HG03064 (cell line): ENCODE data around the gene LAMC1.
A peak's percentile ranks its signal among the peaks of the same experiment; 100 is the strongest.

Source experiments
- ATAC-seq: cut with Tn5 transposase; IDR thresholded peaks from one replicate; pipeline ENCODE4 v1.9.1; 2021; ENCODE audit warnings: low read depth; ENCODE audit not compliant: unreplicated experiment

LAMC1 gene

DNA sequence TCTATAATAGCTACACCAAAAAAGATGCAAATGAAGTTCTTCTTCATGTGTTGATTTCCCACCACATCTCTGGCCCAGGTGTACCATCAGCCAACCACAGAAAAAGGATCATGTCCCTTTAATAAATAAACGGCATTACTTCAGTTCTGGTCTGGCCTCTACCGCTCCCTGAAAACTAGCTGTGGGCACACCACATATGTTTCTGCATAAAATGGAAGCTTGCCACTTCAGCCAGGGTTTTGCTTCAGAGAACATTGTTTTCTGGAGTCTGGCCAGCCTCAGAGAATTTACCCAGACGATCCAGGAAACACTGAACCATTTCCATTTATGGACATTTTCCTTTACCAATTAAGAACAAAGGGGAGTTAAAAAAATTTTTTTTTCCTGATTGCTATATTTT lies 157.0 kb downstream of the LAMC1 start:
- ATAC-seq, result no peak

DNA sequence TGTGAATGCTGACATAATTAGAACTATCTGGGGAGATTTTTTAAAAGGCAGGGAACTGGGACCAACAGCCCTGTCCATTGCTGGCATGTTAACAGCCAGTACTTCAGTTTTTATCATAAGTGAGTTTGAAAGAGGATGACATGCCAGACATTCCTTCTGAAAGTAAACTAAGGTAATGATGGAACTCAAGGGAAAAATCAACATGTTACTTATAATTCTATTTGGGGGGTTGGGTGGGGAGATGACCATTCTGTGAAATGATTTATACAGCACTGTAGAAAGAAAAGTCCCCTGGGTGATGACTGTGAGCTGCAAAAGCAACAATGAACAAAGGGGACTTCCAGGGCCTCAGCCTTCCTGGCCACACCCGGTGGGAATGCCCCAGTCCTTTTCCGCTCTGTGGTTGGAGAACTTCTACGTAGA lies 157.4 kb downstream of the LAMC1 start:
- peak; percentile 78 for ATAC-seq

- no peak for ATAC-seq
Measured at GRCh38 chr1:183185941-183186490, 162.8 kb downstream of the LAMC1 start, which contains the start of gene LAMC2. Gene LAMC2, plus strand, starts transcription at chr1:183186264. Its CDS starts 89 bp downstream, at chr1:183186353.

- ATAC-seq, result no peak
Measured at GRCh38 chr1:183186841-183187240, 163.6 kb downstream of the LAMC1 start.

DNA sequence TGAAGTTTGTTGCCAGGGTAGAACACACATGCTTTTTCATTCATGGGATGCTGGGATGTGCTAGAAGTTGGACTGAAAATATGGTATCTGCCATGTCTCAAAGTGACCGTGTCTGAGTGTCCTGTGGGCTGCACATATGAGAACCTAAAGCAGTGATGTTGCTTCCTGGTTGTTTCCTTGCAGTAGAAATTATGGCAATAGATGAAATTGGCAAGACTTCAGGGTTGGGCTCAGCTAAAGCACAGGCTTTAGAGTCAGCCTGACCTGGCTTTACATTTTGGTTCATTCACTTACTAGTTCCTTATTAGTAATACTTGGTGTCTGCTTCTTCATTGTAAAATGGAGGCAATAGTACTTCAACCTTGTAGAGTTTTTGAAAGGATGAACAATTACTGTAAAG lies 165.0 kb downstream of the LAMC1 start:
- ATAC-seq, result no peak

DNA sequence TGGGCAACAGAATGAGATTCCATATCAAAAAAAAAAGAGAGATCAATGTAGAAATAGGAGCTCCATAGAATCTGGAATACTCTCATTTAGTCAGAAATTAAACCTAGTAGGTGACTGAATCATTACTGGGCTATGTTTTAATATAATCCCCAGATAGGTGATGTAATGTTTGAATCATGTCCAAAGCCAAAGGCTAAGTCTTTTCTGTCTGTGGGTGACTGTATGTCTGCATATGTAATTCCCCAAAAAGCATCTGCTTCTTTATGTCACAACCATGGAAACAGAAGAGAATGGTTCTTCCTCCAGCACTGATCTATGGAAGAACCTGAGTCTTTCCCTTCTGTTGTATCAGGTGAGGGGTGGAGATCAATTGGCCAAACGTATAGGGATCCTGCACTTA lies 168.6 kb downstream of the LAMC1 start:
- no peak for ATAC-seq

DNA sequence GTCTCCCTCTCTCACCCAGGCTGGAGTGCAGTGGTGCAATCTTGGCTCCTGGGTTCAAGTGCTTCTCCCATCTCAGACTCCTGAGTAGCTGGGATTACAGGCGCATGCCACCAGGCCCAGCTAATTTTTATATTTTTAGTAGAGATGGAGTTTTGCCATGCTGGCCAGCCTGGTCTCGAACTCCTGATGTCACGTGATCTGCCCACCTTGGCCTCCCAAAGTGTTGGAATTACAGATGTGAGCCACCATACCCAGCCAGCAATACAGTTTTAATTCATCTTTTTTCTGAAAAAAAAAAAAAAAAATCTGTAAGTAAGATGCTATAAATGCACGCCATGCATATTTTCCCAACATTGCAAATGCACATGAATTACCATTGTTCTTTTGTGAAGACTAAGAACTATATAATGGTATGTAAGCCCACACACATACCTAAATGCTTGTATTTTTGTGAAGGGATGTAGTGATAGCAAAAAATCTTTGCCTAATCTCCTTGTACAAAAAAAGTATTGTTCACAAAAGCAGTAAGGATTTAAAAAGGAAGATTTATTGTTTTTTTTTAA lies 170.8 kb downstream of the LAMC1 start:
- no peak for ATAC-seq

DNA sequence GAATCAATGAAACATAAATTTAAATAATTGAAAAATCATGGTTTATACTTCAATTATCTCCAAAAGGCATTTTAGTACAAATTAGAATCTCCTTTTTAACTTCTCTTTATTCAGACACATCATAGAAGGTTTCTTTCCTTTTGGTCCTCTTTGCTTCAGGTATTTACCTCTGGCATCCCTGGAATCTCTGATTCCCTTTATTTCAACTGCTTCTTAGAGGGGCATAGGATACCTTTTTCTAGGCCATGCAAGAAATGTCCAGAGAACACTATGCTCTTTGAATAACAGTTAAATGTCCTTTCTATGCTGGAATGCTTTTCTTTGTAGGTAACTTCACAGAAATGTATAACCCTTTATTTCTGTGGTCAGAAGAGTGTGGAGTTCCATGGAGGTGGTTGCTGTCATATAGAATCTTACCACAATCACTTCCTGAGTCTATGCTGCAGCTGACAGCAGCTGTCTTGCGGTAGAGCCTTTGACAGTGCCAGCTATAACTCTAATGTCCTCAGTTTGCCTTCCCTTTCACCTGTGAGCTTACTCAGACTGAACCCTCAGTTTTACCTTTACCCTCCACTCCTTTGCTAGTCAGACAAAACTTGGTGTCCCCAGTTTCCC lies 171.4 kb downstream of the LAMC1 start:
- ATAC-seq, result peak; percentile 95

DNA sequence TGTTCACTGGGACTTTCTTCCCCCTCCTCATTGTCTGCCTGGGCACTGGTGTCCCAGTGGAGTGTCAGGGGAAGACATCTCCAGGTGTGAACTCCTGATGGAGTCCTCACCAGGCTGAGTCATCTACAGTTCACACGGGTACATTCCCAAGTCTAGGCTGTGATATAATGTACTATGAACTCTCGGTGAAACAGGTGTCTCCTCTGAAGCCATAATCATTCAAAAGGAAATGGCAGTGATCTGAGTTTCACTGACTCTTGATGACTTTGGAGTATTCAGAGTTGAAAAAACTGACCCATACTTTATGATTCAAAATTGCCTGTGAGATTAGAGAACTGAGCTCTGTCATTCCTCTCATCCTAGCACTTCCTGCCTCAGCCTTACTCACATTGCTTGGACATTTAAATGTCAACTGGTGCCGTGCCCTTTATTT lies 171.9 kb downstream of the LAMC1 start:
- peak; percentile 43 for ATAC-seq
